HepG2 (cell line): ENCODE data around the gene ZMYND8. TPM values are rescaled to one million over a fixed set of nuclear protein-coding genes. Genes with fewer than 3 reads are reported as not detected.
A peak's percentile ranks its signal among the peaks of the same experiment; 100 is the strongest.

Source experiments
- ASH2L ChIP-seq: fragments of 300-600, 200-600 bp; sonication (generic); IDR thresholded peaks from 2 replicates; pipeline ENCODE4 v1.7.0; 2017; ENCODE audit warnings: low read depth, mild to moderate bottlenecking, moderate library complexity, mixed read lengths, low read length; ENCODE audit not compliant: insufficient read length
- ATAD3A ChIP-seq: sonication (generic); formaldehyde crosslinking; IDR thresholded peaks from 2 replicates; pipeline ENCODE4 v1.4.0; 2020; ENCODE audit warnings: missing genetic modification reagents
- BCL6 ChIP-seq: IDR thresholded peaks from 2 replicates; pipeline ENCODE4 v1.6.1; 2016; ENCODE audit warnings: missing genetic modification reagents, missing compliant biosample characterization
- CHCHD3 ChIP-seq: sonication (generic); formaldehyde crosslinking; IDR thresholded peaks from 2 replicates; pipeline ENCODE4 v1.8.0; 2022; ENCODE audit warnings: mild to moderate bottlenecking, missing genetic modification reagents, moderate library complexity
- ESRRA ChIP-seq: sonication (generic); formaldehyde crosslinking; IDR thresholded peaks from 2 replicates; pipeline ENCODE4 v1.5.1; 2020; ENCODE audit warnings: mild to moderate bottlenecking, low read depth, missing genetic modification reagents
- JDP2 ChIP-seq: sonication (generic); formaldehyde crosslinking; IDR thresholded peaks from 2 replicates; pipeline ENCODE4 v1.8.1; 2022; ENCODE audit warnings: missing genetic modification reagents, borderline replicate concordance
- PAWR ChIP-seq: sonication (generic); formaldehyde crosslinking; IDR thresholded peaks from 2 replicates; pipeline ENCODE4 v1.4.0; 2020; ENCODE audit warnings: missing genetic modification reagents, mild to moderate bottlenecking, borderline replicate concordance
- SAFB2 ChIP-seq: sonication (generic); formaldehyde crosslinking; IDR thresholded peaks from 2 replicates; pipeline ENCODE4 v1.5.1; 2020; ENCODE audit warnings: missing genetic modification reagents, low read depth, mild to moderate bottlenecking, borderline replicate concordance
- SIN3A ChIP-seq: IDR thresholded peaks from 2 replicates; pipeline ENCODE4 v1.6.1; 2011; ENCODE audit warnings: low read depth, mild to moderate bottlenecking, control low read depth, low read length, borderline replicate concordance
- ZEB1 ChIP-seq: IDR thresholded peaks from 2 replicates; pipeline ENCODE4 v1.6.1; 2012; ENCODE audit warnings: mild to moderate bottlenecking, low read depth, inconsistent platforms; ENCODE audit not compliant: insufficient replicate concordance
- ZFP37 ChIP-seq: sonication (generic); formaldehyde crosslinking; IDR thresholded peaks from 2 replicates; pipeline ENCODE4 v1.4.0; 2020; ENCODE audit warnings: missing genetic modification reagents, borderline replicate concordance
- ZNF335 ChIP-seq: sonication (generic); formaldehyde crosslinking; IDR thresholded peaks from 2 replicates; pipeline ENCODE4 v1.4.0; 2020; ENCODE audit warnings: missing genetic modification reagents
- ZNF75D ChIP-seq: sonication (generic); formaldehyde crosslinking; IDR thresholded peaks from 2 replicates; pipeline ENCODE4 v1.8.1; 2023; ENCODE audit warnings: missing genetic modification reagents, mild to moderate bottlenecking, borderline replicate concordance
- ZNF775 ChIP-seq: sonication (generic); formaldehyde crosslinking; IDR thresholded peaks from 2 replicates; pipeline ENCODE4 v1.4.0; 2020; ENCODE audit warnings: missing genetic modification reagents, mild to moderate bottlenecking, moderate library complexity, borderline replicate concordance
- ZNF782 ChIP-seq: sonication (generic); formaldehyde crosslinking; IDR thresholded peaks from 2 replicates; pipeline ENCODE4 v1.4.0; 2020; ENCODE audit warnings: missing genetic modification reagents, mild to moderate bottlenecking, borderline replicate concordance
- polyA plus RNA-seq, 8 experiments: library from polyadenylated mRNA; depleted of rRNA in 3 of 8; stranded (reverse) in 7 of 8; unstranded in 1 of 8; fragments of >200 nt; fragmentation: Illumina TruSeq in 4 of 8; extraction: Trizol in 4 of 8; gene quantifications; 2 replicates each; pipeline versions ENCODE4 v1.2.1 to v1.2.3, GENCODE V29; 2011 to 2016; ENCODE audit warnings: low read depth in 4 of 8, missing spikeins in 1 of 8, mixed read lengths in 1 of 8; ENCODE audit not compliant: insufficient read depth in 1 of 8
- total RNA-seq, 5 experiments: library from RNA; depleted of rRNA; stranded (reverse); fragments of >200 nt; fragmentation: Illumina TruSeq; extraction: Trizol; gene quantifications; 2 replicates each; pipeline ENCODE4 v1.2.3, GENCODE V29; 2016; ENCODE audit warnings: low read depth in 1 of 5
- TF ChIP-seq, protein P1 (sequence below): sonication (generic); formaldehyde crosslinking; IDR thresholded peaks from 2 replicates; pipeline ENCODE4 v1.4.0; 2020; ENCODE audit warnings: missing genetic modification reagents
- TF ChIP-seq, protein P2 (sequence below): sonication (generic); formaldehyde crosslinking; IDR thresholded peaks from 2 replicates; pipeline ENCODE4 v1.9.0; 2021; ENCODE audit warnings: missing genetic modification reagents, mild to moderate bottlenecking, borderline replicate concordance
- TF ChIP-seq, protein P3 (sequence below), 2 experiments: sonication (generic) in 1 of 2; formaldehyde crosslinking in 1 of 2; IDR thresholded peaks; 2 replicates each; pipeline versions ENCODE4 v1.4.0 to v1.6.1; 2018 to 2020; ENCODE audit warnings: missing genetic modification reagents in 2 of 2, borderline replicate concordance in 1 of 2, low read depth in 1 of 2, mild to moderate bottlenecking in 1 of 2, missing biosample characterization in 1 of 2
- TF ChIP-seq, protein P4 (sequence below): sonication (generic); formaldehyde crosslinking; IDR thresholded peaks from 2 replicates; pipeline ENCODE4 v1.4.0; 2020; ENCODE audit warnings: mild to moderate bottlenecking, missing genetic modification reagents

The ZMYND8 gene
- total and polyA plus RNA-seq, 2 of the 13 experiments (the other 11 are each of a cell fraction or from before 2014, with no cell fraction given) = 53.9 to 84.7 TPM

DNA sequence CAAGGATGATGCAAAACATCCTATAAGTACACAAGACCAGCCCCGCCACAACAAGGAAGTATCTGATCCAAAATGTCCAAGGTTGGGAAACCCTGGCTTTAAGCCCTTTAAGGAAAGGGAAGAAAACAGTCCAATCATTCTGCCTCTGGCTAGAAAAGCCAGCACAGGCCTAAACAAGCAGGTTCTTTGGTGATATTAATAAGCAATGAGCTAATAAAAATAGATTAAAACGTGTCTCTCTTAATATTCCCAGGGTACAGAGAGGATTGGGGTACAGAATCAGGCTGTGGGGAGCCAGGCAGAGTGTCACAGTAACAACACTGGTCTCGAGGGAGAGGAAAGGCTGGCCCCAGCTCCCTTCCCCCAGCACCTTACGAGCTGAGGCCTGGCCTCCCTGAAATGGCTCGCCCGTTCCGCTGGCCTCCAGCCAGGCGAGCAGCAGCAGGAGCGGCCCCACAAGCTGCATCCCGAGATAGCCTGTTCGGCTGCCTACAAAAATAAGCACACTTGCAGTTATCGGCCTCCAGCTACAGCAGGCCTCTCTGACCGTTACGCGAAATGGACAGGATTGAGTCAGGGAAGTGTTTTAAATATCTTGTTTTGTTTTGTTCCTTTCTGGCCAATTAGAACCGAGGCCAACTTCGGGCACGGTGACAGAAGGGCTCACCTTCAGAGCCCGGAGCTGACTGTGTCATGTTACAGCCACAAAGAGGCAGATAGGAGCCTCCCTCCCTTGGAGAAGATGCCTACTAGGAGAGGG is 4.0 kb upstream of the ZMYND8 start (continued):
- TF ChIP-seq, protein P1, sequence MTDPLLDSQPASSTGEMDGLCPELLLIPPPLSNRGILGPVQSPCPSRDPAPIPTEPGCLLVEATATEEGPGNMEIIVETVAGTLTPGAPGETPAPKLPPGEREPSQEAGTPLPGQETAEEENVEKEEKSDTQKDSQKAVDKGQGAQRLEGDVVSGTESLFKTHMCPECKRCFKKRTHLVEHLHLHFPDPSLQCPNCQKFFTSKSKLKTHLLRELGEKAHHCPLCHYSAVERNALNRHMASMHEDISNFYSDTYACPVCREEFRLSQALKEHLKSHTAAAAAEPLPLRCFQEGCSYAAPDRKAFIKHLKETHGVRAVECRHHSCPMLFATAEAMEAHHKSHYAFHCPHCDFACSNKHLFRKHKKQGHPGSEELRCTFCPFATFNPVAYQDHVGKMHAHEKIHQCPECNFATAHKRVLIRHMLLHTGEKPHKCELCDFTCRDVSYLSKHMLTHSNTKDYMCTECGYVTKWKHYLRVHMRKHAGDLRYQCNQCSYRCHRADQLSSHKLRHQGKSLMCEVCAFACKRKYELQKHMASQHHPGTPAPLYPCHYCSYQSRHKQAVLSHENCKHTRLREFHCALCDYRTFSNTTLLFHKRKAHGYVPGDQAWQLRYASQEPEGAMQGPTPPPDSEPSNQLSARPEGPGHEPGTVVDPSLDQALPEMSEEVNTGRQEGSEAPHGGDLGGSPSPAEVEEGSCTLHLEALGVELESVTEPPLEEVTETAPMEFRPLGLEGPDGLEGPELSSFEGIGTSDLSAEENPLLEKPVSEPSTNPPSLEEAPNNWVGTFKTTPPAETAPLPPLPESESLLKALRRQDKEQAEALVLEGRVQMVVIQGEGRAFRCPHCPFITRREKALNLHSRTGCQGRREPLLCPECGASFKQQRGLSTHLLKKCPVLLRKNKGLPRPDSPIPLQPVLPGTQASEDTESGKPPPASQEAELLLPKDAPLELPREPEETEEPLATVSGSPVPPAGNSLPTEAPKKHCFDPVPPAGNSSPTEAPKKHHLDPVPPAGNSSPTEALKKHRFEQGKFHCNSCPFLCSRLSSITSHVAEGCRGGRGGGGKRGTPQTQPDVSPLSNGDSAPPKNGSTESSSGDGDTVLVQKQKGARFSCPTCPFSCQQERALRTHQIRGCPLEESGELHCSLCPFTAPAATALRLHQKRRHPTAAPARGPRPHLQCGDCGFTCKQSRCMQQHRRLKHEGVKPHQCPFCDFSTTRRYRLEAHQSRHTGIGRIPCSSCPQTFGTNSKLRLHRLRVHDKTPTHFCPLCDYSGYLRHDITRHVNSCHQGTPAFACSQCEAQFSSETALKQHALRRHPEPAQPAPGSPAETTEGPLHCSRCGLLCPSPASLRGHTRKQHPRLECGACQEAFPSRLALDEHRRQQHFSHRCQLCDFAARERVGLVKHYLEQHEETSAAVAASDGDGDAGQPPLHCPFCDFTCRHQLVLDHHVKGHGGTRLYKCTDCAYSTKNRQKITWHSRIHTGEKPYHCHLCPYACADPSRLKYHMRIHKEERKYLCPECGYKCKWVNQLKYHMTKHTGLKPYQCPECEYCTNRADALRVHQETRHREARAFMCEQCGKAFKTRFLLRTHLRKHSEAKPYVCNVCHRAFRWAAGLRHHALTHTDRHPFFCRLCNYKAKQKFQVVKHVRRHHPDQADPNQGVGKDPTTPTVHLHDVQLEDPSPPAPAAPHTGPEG (CRISPR knock-in tag) = peak; percentile 92; the same call in 1 of the 2 replicates
- TF ChIP-seq, protein P2, sequence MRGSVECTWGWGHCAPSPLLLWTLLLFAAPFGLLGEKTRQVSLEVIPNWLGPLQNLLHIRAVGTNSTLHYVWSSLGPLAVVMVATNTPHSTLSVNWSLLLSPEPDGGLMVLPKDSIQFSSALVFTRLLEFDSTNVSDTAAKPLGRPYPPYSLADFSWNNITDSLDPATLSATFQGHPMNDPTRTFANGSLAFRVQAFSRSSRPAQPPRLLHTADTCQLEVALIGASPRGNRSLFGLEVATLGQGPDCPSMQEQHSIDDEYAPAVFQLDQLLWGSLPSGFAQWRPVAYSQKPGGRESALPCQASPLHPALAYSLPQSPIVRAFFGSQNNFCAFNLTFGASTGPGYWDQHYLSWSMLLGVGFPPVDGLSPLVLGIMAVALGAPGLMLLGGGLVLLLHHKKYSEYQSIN (CRISPR knock-in tag) = no peak
- TF ChIP-seq SIN3A = no peak
- TF ChIP-seq ZEB1 = no peak
- TF ChIP-seq, protein P3, sequence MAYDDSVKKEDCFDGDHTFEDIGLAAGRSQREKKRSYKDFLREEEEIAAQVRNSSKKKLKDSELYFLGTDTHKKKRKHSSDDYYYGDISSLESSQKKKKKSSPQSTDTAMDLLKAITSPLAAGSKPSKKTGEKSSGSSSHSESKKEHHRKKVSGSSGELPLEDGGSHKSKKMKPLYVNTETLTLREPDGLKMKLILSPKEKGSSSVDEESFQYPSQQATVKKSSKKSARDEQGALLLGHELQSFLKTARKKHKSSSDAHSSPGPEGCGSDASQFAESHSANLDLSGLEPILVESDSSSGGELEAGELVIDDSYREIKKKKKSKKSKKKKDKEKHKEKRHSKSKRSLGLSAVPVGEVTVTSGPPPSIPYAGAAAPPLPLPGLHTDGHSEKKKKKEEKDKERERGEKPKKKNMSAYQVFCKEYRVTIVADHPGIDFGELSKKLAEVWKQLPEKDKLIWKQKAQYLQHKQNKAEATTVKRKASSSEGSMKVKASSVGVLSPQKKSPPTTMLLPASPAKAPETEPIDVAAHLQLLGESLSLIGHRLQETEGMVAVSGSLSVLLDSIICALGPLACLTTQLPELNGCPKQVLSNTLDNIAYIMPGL (CRISPR knock-in tag; IDR thresholded peaks at IDR 0.05; ENCODE audit: borderline replicate concordance in 1 of 2, low read depth in 1 of 2) = peak; percentile 48 to 87
- TF ChIP-seq CHCHD3 (CRISPR knock-in tag) = no peak
- TF ChIP-seq ZFP37 (CRISPR knock-in tag) = peak; percentile 72; the same call in 1 of the 2 replicates
- TF ChIP-seq ESRRA = peak; percentile 3; the same call in 1 of the 2 replicates
- TF ChIP-seq ZNF782 (CRISPR knock-in tag) = 0 out of 2 replicates have a peak, but pooled peaks have one; percentile 10
- no peak for TF ChIP-seq PAWR
- TF ChIP-seq ZNF775 (CRISPR knock-in tag) = no peak
- no peak for TF ChIP-seq SAFB2 (CRISPR knock-in tag)
- TF ChIP-seq ASH2L = no peak
- no peak for TF ChIP-seq ZNF75D (CRISPR knock-in tag)
- TF ChIP-seq, protein P4, sequence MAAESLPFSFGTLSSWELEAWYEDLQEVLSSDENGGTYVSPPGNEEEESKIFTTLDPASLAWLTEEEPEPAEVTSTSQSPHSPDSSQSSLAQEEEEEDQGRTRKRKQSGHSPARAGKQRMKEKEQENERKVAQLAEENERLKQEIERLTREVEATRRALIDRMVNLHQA (CRISPR knock-in tag) = no peak; the same call in 1 of the 2 replicates
- TF ChIP-seq JDP2 = no peak; the same call in 1 of the 2 replicates
- no peak; the same call in 1 of the 2 replicates for TF ChIP-seq ZNF335
- peak; percentile 66 for TF ChIP-seq BCL6 (CRISPR knock-in tag)
- peak; percentile 87; the same call in 1 of the 2 replicates for TF ChIP-seq ATAD3A
